ENCODE data around the gene ZNF195.

DNA sequence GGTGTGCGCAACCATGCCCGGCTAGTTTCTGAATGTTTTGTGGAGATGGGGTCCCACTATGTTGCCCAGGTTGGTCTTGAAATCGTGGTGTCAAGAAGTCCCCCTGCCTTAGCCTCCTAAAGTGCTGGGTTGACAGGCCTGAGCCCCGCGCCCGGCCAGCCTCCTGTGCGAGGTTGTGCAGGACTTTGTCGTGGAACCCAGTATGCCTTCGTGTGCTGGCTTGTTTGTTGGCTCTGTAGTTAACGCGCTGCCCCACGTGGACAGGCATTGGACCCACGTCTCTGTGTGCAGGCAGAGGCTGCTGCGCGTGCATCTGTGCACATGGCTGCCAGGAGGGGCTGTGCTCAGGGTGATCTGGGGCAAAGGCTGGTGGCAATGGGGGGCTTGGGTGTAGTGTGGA, 33.9 kb upstream of the ZNF195 start:
- no peak for TF ChIP-seq POLR2A (IDR thresholded peaks at IDR 0.05)
- TF ChIP-seq, protein P1, sequence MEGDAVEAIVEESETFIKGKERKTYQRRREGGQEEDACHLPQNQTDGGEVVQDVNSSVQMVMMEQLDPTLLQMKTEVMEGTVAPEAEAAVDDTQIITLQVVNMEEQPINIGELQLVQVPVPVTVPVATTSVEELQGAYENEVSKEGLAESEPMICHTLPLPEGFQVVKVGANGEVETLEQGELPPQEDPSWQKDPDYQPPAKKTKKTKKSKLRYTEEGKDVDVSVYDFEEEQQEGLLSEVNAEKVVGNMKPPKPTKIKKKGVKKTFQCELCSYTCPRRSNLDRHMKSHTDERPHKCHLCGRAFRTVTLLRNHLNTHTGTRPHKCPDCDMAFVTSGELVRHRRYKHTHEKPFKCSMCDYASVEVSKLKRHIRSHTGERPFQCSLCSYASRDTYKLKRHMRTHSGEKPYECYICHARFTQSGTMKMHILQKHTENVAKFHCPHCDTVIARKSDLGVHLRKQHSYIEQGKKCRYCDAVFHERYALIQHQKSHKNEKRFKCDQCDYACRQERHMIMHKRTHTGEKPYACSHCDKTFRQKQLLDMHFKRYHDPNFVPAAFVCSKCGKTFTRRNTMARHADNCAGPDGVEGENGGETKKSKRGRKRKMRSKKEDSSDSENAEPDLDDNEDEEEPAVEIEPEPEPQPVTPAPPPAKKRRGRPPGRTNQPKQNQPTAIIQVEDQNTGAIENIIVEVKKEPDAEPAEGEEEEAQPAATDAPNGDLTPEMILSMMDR (IDR thresholded peaks at IDR 0.05): no peak
